Measurements from ENCODE around the gene EXOC6.

The EXOC6 gene

GRCh38 chr10:92834331-92834730 is 14.0 kb upstream of the EXOC6 start:
- DNase-seq (ENCODE audit: low read depth, low spot score): no peak

GRCh38 chr10:92834986-92835385 is 13.3 kb upstream of the EXOC6 start:
- DNase-seq (ENCODE audit: low read depth, low spot score): peak; percentile 23

- no peak for DNase-seq (ENCODE audit: low read depth, low spot score)
Measured at GRCh38 chr10:92837456-92837855, 10.9 kb upstream of the EXOC6 start.

- DNase-seq (ENCODE audit: low read depth, low spot score): no peak
Measured at GRCh38 chr10:92839191-92840085, 8.9 kb upstream of the EXOC6 start.

- DNase-seq (ENCODE audit: low read depth, low spot score): no peak
Measured at GRCh38 chr10:92844746-92845145, 3.6 kb upstream of the EXOC6 start.

GRCh38 chr10:92845921-92846320 is 2.4 kb upstream of the EXOC6 start:
- DNase-seq (ENCODE audit: low read depth, low spot score): no peak

GRCh38 chr10:92846344-92846743 is 2.0 kb upstream of the EXOC6 start:
- no peak for DNase-seq (ENCODE audit: low read depth, low spot score)

- no peak for DNase-seq (ENCODE audit: low read depth, low spot score)
Measured at GRCh38 chr10:92846854-92847201, 1.5 kb upstream of the EXOC6 start.

GRCh38 chr10:92847202-92847864 is 987 bp upstream of the EXOC6 start:
- DNase-seq (ENCODE audit: low read depth, low spot score): no peak

GRCh38 chr10:92848037-92848440 is 281 bp upstream of the EXOC6 start:
- DNase-seq (ENCODE audit: low read depth, low spot score): no peak

- DNase-seq (ENCODE audit: low read depth, low spot score): no peak
Measured at GRCh38 chr10:92849234-92849525, 860 bp downstream of the EXOC6 start.

GRCh38 chr10:92849576-92850090 is 1.3 kb downstream of the EXOC6 start:
- DNase-seq (ENCODE audit: low read depth, low spot score): no peak

- no peak for DNase-seq (ENCODE audit: low read depth, low spot score)
Measured at GRCh38 chr10:92850185-92850584, 1.9 kb downstream of the EXOC6 start.

- DNase-seq (ENCODE audit: low read depth, low spot score): no peak
Measured at GRCh38 chr10:92851003-92851402, 2.7 kb downstream of the EXOC6 start.

- no peak for DNase-seq (ENCODE audit: low read depth, low spot score)
Measured at GRCh38 chr10:92855560-92855959, 7.2 kb downstream of the EXOC6 start.

- DNase-seq (ENCODE audit: low read depth, low spot score): no peak
Measured at GRCh38 chr10:92857904-92858514, 9.7 kb downstream of the EXOC6 start.

- DNase-seq (ENCODE audit: low read depth, low spot score): no peak
Measured at GRCh38 chr10:92867235-92867634, 18.9 kb downstream of the EXOC6 start.

- DNase-seq (ENCODE audit: low read depth, low spot score): no peak
Measured at GRCh38 chr10:92868036-92868435, 19.7 kb downstream of the EXOC6 start.

GRCh38 chr10:92868557-92868956 is 20.2 kb downstream of the EXOC6 start:
- no peak for DNase-seq (ENCODE audit: low read depth, low spot score)

GRCh38 chr10:92873029-92873428 is 24.7 kb downstream of the EXOC6 start:
- DNase-seq (ENCODE audit: low read depth, low spot score): no peak

- DNase-seq (ENCODE audit: low read depth, low spot score): no peak
Measured at GRCh38 chr10:92876509-92877036, 28.3 kb downstream of the EXOC6 start.

- peak; percentile 64 for DNase-seq (ENCODE audit: low read depth, low spot score)
Measured at GRCh38 chr10:92880233-92880861, 32.0 kb downstream of the EXOC6 start.
